ENCODE data around the gene TRIM26.
"Not testable (repeated sequence)": the region's sequence is repeated elsewhere in the genome, so short reads cannot be mapped to it uniquely, and the experiment has no call there.

TRIM26 gene

GRCh38 chr6:30212865-30213666 is at the start of gene TRIM26:
Gene TRIM26, minus strand, starts transcription at chr6:30213406. Its CDS starts 14,303 bp downstream, at chr6:30199103.
- peak within 1 kb of the TSS; percentile 80 for H3K4me3 ChIP-seq (ENCODE audit: low read depth, low read length)
- TF ChIP-seq CTCF (IDR thresholded peaks at IDR 0.05; ENCODE audit: borderline replicate concordance, insufficient read depth, low read depth, low read length): no peak

GRCh38 chr6:30260036-30260504 is 46.9 kb upstream of the TRIM26 start:
- H3K4me3 ChIP-seq (ENCODE audit: low read depth, low read length): peak overlapping the region; percentile 75
- TF ChIP-seq CTCF (IDR thresholded peaks at IDR 0.05; ENCODE audit: borderline replicate concordance, insufficient read depth, low read depth, low read length): no peak

- TF ChIP-seq CTCF (IDR thresholded peaks at IDR 0.05; ENCODE audit: borderline replicate concordance, insufficient read depth, low read depth, low read length): peak; percentile 44
- H3K4me3 ChIP-seq (ENCODE audit: low read depth, low read length): peak overlapping the region; percentile 75
These were observed 46.2 kb upstream of the TRIM26 start for GRCh38 chr6:30259140-30260035.

GRCh38 chr6:30258204-30258603 is 45.0 kb upstream of the TRIM26 start:
- TF ChIP-seq CTCF (IDR thresholded peaks at IDR 0.05; ENCODE audit: borderline replicate concordance, insufficient read depth, low read depth, low read length): no peak

GRCh38 chr6:30252417-30252816 is 39.2 kb upstream of the TRIM26 start:
- H3K4me3 ChIP-seq (ENCODE audit: low read depth, low read length): not testable (repeated sequence)

More at GRCh38 chr6:30258204-30258603, 45.0 kb upstream of the TRIM26 start:
- no peak overlapping the region for H3K4me3 ChIP-seq (ENCODE audit: low read depth, low read length)

GRCh38 chr6:30244560-30244959 is 31.4 kb upstream of the TRIM26 start:
- TF ChIP-seq CTCF (IDR thresholded peaks at IDR 0.05; ENCODE audit: borderline replicate concordance, insufficient read depth, low read depth, low read length): no peak

GRCh38 chr6:30238178-30238795 is 25.1 kb upstream of the TRIM26 start:
- H3K4me3 ChIP-seq (ENCODE audit: low read depth, low read length): no peak overlapping the region
- TF ChIP-seq CTCF (IDR thresholded peaks at IDR 0.05; ENCODE audit: borderline replicate concordance, insufficient read depth, low read depth, low read length): peak; percentile 53

More at GRCh38 chr6:30244560-30244959, 31.4 kb upstream of the TRIM26 start:
- H3K4me3 ChIP-seq (ENCODE audit: low read depth, low read length): no peak overlapping the region
